H1 (cell line): Measurements from ENCODE around the gene CISD1. TPM values are rescaled to one million over a fixed set of nuclear protein-coding genes. Genes with fewer than 3 reads are reported as not detected.

Experiments
- CTCF ChIA-PET: fragments of 300-600 bp; sonication (Branson Sonifier 250); formaldehyde crosslinking; loops from one replicate; lab custom pipeline; 2021; ENCODE audit not compliant: partially characterized antibody; lab: Charles Lee
- POLR2A ChIA-PET: fragments of 300-600 bp; sonication (Branson Sonifier 250); formaldehyde crosslinking; loops from one replicate; lab custom pipeline; 2021; ENCODE audit warnings: inconsistent platforms; ENCODE audit not compliant: partially characterized antibody; lab: Charles Lee
- DNase-seq, 2 experiments: peaks; one replicate each; pipeline versions ENCODE4 v3.0.0 to v3.0.0-alpha.2; 2010 to 2022; ENCODE audit warnings: low spot score in 2 of 2, low read depth in 1 of 2, mixed read lengths in 1 of 2
- FAIRE-seq: peaks from 2 replicates; lab custom pipeline; 2011; peaks lifted over from hg19 to GRCh38; lab: Jason Lieb, UNC
- H2AFZ ChIP-seq: 2 replicates; pipeline ENCODE4 v1.8.1; 2012; ENCODE audit warnings: low read length, inconsistent platforms
- H2AK5ac ChIP-seq: 2 replicates; pipeline ENCODE4 v1.6.1; 2013; ENCODE audit warnings: low read depth, low read length
- H2BK120ac ChIP-seq: replicated peaks from 2 replicates; pipeline ENCODE3; 2013; ENCODE audit warnings: low read depth, low read length, inconsistent platforms
- H2BK12ac ChIP-seq: 2 replicates; pipeline ENCODE4 v1.6.1; 2013; ENCODE audit warnings: low read depth, low read length
- H2BK15ac ChIP-seq: 2 replicates; pipeline ENCODE4 v1.6.1; 2013; ENCODE audit warnings: low read length
- H2BK20ac ChIP-seq: 2 replicates; pipeline ENCODE4 v1.6.1; 2013; ENCODE audit warnings: low read length
- H2BK5ac ChIP-seq: 2 replicates; pipeline ENCODE4 v1.6.1; 2013; ENCODE audit warnings: low read depth, low read length
- H3K14ac ChIP-seq: 2 replicates; pipeline ENCODE4 v1.6.1; 2013; ENCODE audit warnings: inconsistent platforms; ENCODE audit not compliant: insufficient read length
- H3K18ac ChIP-seq: 2 replicates; pipeline ENCODE4 v1.6.1; 2013; ENCODE audit warnings: low read length; ENCODE audit errors: extremely low read depth
- H3K23ac ChIP-seq: 2 replicates; pipeline ENCODE4 v1.6.1; 2013; ENCODE audit warnings: inconsistent platforms; ENCODE audit not compliant: insufficient read length
- H3K23me2 ChIP-seq: 2 replicates; pipeline ENCODE4 v1.6.1; 2013; ENCODE audit warnings: low read depth, low read length
- H3K27ac ChIP-seq: 2 replicates; pipeline ENCODE4 v1.6.1; 2011; ENCODE audit warnings: low read depth, low read length, inconsistent platforms
- H3K27me3 ChIP-seq, 4 experiments: replicated peaks in 1 of 4; 1 replicate in 1 of 4; 2 replicates in 3 of 4; pipeline versions ENCODE4 v1.6.1 to v1.8.1; 2011 to 2013; ENCODE audit warnings: low read length in 3 of 4, mild to moderate bottlenecking in 3 of 4, inconsistent platforms in 2 of 4, mixed read lengths in 2 of 4, moderate library complexity in 1 of 4; ENCODE audit not compliant: control insufficient read depth in 3 of 4, insufficient read depth in 3 of 4; ENCODE audit errors: extremely low read depth in 1 of 4
- H3K36me3 ChIP-seq, 4 experiments: 2 replicates each; pipeline versions ENCODE4 v1.6.1 to v1.8.1; 2011 to 2013; ENCODE audit warnings: mild to moderate bottlenecking in 4 of 4, low read length in 3 of 4, moderate library complexity in 2 of 4, control low read depth in 1 of 4, inconsistent platforms in 1 of 4; ENCODE audit not compliant: insufficient read depth in 4 of 4, control insufficient read depth in 2 of 4
- H3K4ac ChIP-seq: replicated peaks from 2 replicates; pipeline ENCODE3; 2013; ENCODE audit warnings: low read length, low read depth, mixed read lengths, inconsistent platforms; ENCODE audit not compliant: insufficient read length
- H3K4me1 ChIP-seq, 4 experiments: replicated peaks in 1 of 4; 1 replicate in 1 of 4; 2 replicates in 3 of 4; pipeline versions ENCODE4 v1.6.1 to v1.8.1; 2011 to 2013; ENCODE audit warnings: low read length in 3 of 4, inconsistent platforms in 2 of 4, mixed read lengths in 1 of 4; ENCODE audit not compliant: insufficient read depth in 4 of 4, control insufficient read depth in 3 of 4
- H3K4me2 ChIP-seq, 2 experiments: 2 replicates each; pipeline versions ENCODE4 v1.6.1 to v1.8.1; 2011 to 2013; ENCODE audit warnings: low read depth in 2 of 2, low read length in 2 of 2, control low read depth in 1 of 2, inconsistent platforms in 1 of 2, mild to moderate bottlenecking in 1 of 2; ENCODE audit not compliant: insufficient read depth in 1 of 2
- H3K4me3 ChIP-seq, 4 experiments: fragments of 200-600, 300-600 bp in 1 of 4; sonication (generic), shearing (Covaris generic), sonication (Bioruptor Twin) in 1 of 4; 2 replicates each; pipeline versions ENCODE4 v1.5.1 to v1.8.1; 2011 to 2016; ENCODE audit warnings: low read length in 4 of 4, low read depth in 3 of 4, control low read depth in 2 of 4, inconsistent platforms in 2 of 4, mild to moderate bottlenecking in 2 of 4, mixed read lengths in 1 of 4, moderate library complexity in 1 of 4; ENCODE audit not compliant: insufficient read depth in 2 of 4; ENCODE audit errors: extremely low read depth in 1 of 4
- H3K56ac ChIP-seq: replicated peaks from 2 replicates; pipeline ENCODE3; 2013; ENCODE audit warnings: low read depth, mild to moderate bottlenecking, mixed read lengths, low read length, inconsistent platforms; ENCODE audit not compliant: insufficient read length
- H3K79me1 ChIP-seq: 2 replicates; pipeline ENCODE4 v1.6.1; 2013; ENCODE audit warnings: low read depth, low read length, control low read depth
- H3K79me2 ChIP-seq, 2 experiments: 2 replicates each; pipeline versions ENCODE4 v1.6.1 to v1.8.1; 2012 to 2013; ENCODE audit warnings: low read length in 2 of 2, mild to moderate bottlenecking in 2 of 2, inconsistent platforms in 1 of 2; ENCODE audit not compliant: insufficient read depth in 2 of 2, control insufficient read depth in 1 of 2
- H3K9ac ChIP-seq, 4 experiments: replicated peaks in 1 of 4; 1 replicate in 1 of 4; 2 replicates in 3 of 4; pipeline versions ENCODE4 v1.6.1 to v1.8.1; 2011 to 2013; ENCODE audit warnings: low read depth in 3 of 4, low read length in 3 of 4, control low read depth in 2 of 4, mild to moderate bottlenecking in 2 of 4, moderate library complexity in 2 of 4, inconsistent platforms in 1 of 4; ENCODE audit errors: extremely low read depth in 1 of 4
- H3K9me3 ChIP-seq, 2 experiments: 2 replicates each; pipeline versions ENCODE4 v1.6.1 to v1.8.1; 2012 to 2013; ENCODE audit warnings: mild to moderate bottlenecking in 2 of 2, moderate library complexity in 2 of 2, control low read depth in 1 of 2, inconsistent platforms in 1 of 2, low read depth in 1 of 2, low read length in 1 of 2, mixed read lengths in 1 of 2; ENCODE audit not compliant: insufficient read depth in 2 of 2
- H4K20me1 ChIP-seq, 2 experiments: replicated peaks in 1 of 2; 2 replicates each; pipeline versions ENCODE3 to v1.8.1; 2011 to 2013; ENCODE audit warnings: inconsistent platforms in 2 of 2, low read length in 2 of 2, mild to moderate bottlenecking in 1 of 2; ENCODE audit not compliant: insufficient read depth in 2 of 2, control insufficient read depth in 1 of 2
- H4K5ac ChIP-seq: 2 replicates; pipeline ENCODE4 v1.6.1; 2013; ENCODE audit warnings: low read length, low read depth, mixed read lengths, inconsistent platforms; ENCODE audit not compliant: insufficient read length
- H4K8ac ChIP-seq: 2 replicates; pipeline ENCODE4 v1.8.0; 2013; ENCODE audit warnings: mild to moderate bottlenecking, moderate library complexity, low read length, inconsistent platforms; ENCODE audit not compliant: insufficient read depth; ENCODE audit errors: extremely low read depth
- H4K91ac ChIP-seq: replicated peaks from 2 replicates; pipeline ENCODE3; 2013; ENCODE audit warnings: low read length, mixed read lengths, inconsistent platforms; ENCODE audit not compliant: insufficient read length
- CHD1 ChIP-seq: IDR thresholded peaks from 2 replicates; pipeline ENCODE4 v1.6.1; 2012; ENCODE audit warnings: low read depth, low read length, improper control_type of control experiment
- CREB1 ChIP-seq: IDR thresholded peaks from 2 replicates; pipeline ENCODE4 v1.6.1; 2012; ENCODE audit warnings: inconsistent platforms
- EGR1 ChIP-seq: IDR thresholded peaks from 2 replicates; pipeline ENCODE4 v1.6.1; 2011; ENCODE audit warnings: low read depth, low read length, borderline replicate concordance
- HDAC2 ChIP-seq, 2 experiments: fragments of 300-600 bp in 1 of 2; sonication (generic) in 1 of 2; IDR thresholded peaks; 2 replicates each; pipeline ENCODE4 v1.6.1; 2011 to 2012; ENCODE audit warnings: low read depth in 2 of 2, low read length in 2 of 2, mild to moderate bottlenecking in 2 of 2, moderate library complexity in 2 of 2, borderline replicate concordance in 1 of 2, inconsistent platforms in 1 of 2
- HDAC6 ChIP-seq: IDR thresholded peaks from one replicate; pipeline ENCODE4 v1.7.1; 2012; ENCODE audit warnings: low read depth, mild to moderate bottlenecking, inconsistent platforms, low read length, moderate library complexity
- KDM4A ChIP-seq: IDR thresholded peaks from one replicate; pipeline ENCODE4 v1.7.1; 2012; ENCODE audit warnings: low read depth, mild to moderate bottlenecking, moderate library complexity, low read length, inconsistent platforms; ENCODE audit not compliant: severe bottlenecking
- NANOG ChIP-seq: IDR thresholded peaks from 2 replicates; pipeline ENCODE4 v1.6.1; 2011; ENCODE audit warnings: low read length, low read depth, mild to moderate bottlenecking, inconsistent platforms; ENCODE audit not compliant: insufficient read depth, poor library complexity, severe bottlenecking
- POLR2A ChIP-seq, 2 experiments: IDR thresholded peaks; 1 replicate in 1 of 2; 2 replicates in 1 of 2; pipeline ENCODE4 v1.6.1; 2011; ENCODE audit warnings: low read depth in 2 of 2, low read length in 2 of 2, mild to moderate bottlenecking in 2 of 2; ENCODE audit errors: control extremely low read depth in 1 of 2
- WGBS, 2 experiments: shearing (Covaris generic) in 1 of 2; methylation state at CpG; one replicate each; pipeline versions ENCODE4 v1.1.6 to v1.1.7; 2013 to 2015; ENCODE audit warnings: low lambda C conversion rate in 2 of 2, mixed read lengths in 2 of 2, inconsistent platforms in 1 of 2, low coverage in 1 of 2, missing lambda C conversion rate in 1 of 2; ENCODE audit not compliant: insufficient replicate concordance in 2 of 2, insufficient coverage in 1 of 2, insufficient read length in 1 of 2; ENCODE audit errors: extremely low coverage in 1 of 2, missing lambda C conversion rate in 1 of 2; 5-methylcytosine and 5-hydroxymethylcytosine counted together
- polyA plus RNA-seq, 7 experiments: library from polyadenylated mRNA; depleted of rRNA in 3 of 7; stranded (reverse) in 5 of 7; unstranded in 2 of 7; fragments of >200 nt in 5 of 7; fragments of 200-250 nt in 2 of 7; gene quantifications; 1 replicate in 5 of 7; 2 replicates in 1 of 7; 4 replicates in 1 of 7; pipeline versions ENCODE4 v1.2.1 to v1.2.3, GENCODE V29; 2011 to 2013; ENCODE audit warnings: missing spikeins in 2 of 7, mixed read lengths in 2 of 7
- total RNA-seq: library from RNA; stranded (reverse); fragmentation: NEBNext Ultra II Directional; extraction: Animal tissue kit (Norgen Biotek cat#: 25700); gene quantifications from 2 replicates; pipeline ENCODE4 v1.2.1, GENCODE V29; 2021
- TF ChIP-seq, protein P1 (sequence below): IDR thresholded peaks from 2 replicates; pipeline ENCODE4 v1.6.1; 2012; ENCODE audit warnings: inconsistent platforms

Gene CISD1
- total and polyA plus RNA-seq, 2 of the 8 experiments (the other 6 are each of a cell fraction or from before 2014, with no cell fraction given) = 22.6 to 43.2 TPM

DNA sequence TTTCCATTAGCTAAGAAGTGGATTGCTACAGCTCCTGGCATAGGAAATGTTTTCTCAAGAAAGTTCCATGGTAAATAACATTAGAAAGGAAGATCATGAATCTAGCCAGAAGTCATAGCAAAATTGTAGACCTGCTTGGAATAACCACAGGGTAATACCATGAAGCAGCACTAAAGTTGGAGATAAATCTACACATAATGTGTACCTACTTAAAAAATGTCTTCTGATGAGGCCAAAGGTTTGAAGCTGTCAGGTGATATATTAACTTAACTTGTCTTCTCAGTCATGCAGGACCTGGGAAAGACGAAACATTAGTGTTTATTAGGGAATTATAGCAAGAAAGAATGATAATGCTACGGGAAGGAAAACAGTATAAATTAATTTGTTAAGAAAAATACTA is 6.3 kb downstream of the CISD1 start:
- POLR2A ChIA-PET = interaction anchor here (2.6 kb wide), 1 partner anchor 15 kb away, joined by 7 read pairs; no protein-coding TSS in a partner anchor
- Histone ChIP-seq H3K14ac (no peak overlapping the region), H2BK20ac (no peak overlapping the region), H3K4me3 (no peak overlapping the region), H2BK15ac (no peak overlapping the region), H3K4me1 (no peaks in the 10 kb centered on the region), H3K56ac (no peak overlapping the region), H4K5ac (no peak overlapping the region), H3K27ac (no peak overlapping the region), H3K23ac (no peak overlapping the region), H3K36me3 (peaks cover 0 to 16% (median 4%) of the 10 kb centered on the region in 4 experiments; a peak in 4 of 8 replicates), H2BK12ac (no peak overlapping the region), H3K9ac (no peak overlapping the region), H2AK5ac (no peak overlapping the region), H3K23me2 (no peaks in the 10 kb centered on the region), H3K4me2 (no peak overlapping the region), H4K91ac (no peak overlapping the region), H2BK5ac (no peak overlapping the region), H3K18ac (no peak overlapping the region), H3K9me3 (no peaks in the 10 kb centered on the region), H4K8ac (no peak overlapping the region), H4K20me1 (no peaks in the 10 kb centered on the region)
- no peak for FAIRE-seq
- WGBS, 2 experiments = 83% methylated on average over 2 of the region's 2 CpGs; no CpG with 5 or more reads in 1 of the 2 experiments
- DNase-seq = no peak
- CTCF ChIA-PET = interaction anchor here (0.8 to 1.9 kb wide), 3 partner anchors 15 to 29 kb away, joined by 3 to 6 read pairs (median 3); no protein-coding TSS in a partner anchor
- no peak for TF ChIP-seq HDAC6
- no peak for TF ChIP-seq HDAC2 (IDR thresholded peaks at IDR 0.05; ENCODE audit: borderline replicate concordance in 1 of 2, low read depth in 2 of 2, low read length in 2 of 2)
- TF ChIP-seq KDM4A = no peak
- TF ChIP-seq NANOG = no peak
- TF ChIP-seq, protein P1, sequence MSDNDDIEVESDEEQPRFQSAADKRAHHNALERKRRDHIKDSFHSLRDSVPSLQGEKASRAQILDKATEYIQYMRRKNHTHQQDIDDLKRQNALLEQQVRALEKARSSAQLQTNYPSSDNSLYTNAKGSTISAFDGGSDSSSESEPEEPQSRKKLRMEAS = no peak
- no peak for TF ChIP-seq EGR1
- no peak for TF ChIP-seq CREB1
- no peak for TF ChIP-seq CHD1
- TF ChIP-seq POLR2A (IDR thresholded peaks at IDR 0.05; ENCODE audit: control extremely low read depth in 1 of 2, low read depth in 2 of 2, low read length in 2 of 2) = no peak
- TF ChIP-seq, all 59 proteins: peak for 0
- no peak overlapping the region for H3K4ac ChIP-seq
- H3K79me1 ChIP-seq = no peaks in the 10 kb centered on the region; the same call in 1 of the 2 replicates
- no peak overlapping the region for H2BK120ac ChIP-seq
- no peaks in the 10 kb centered on the region for H3K27me3 ChIP-seq
- peaks cover 0 to 47% of the 10 kb centered on the region in 2 experiments; a peak in 3 of 4 replicates for H3K79me2 ChIP-seq
- H2AFZ ChIP-seq = no peak overlapping the region
